ENCODE data around the gene CXCR6.
"Not testable (repeated sequence)": the region's sequence is repeated elsewhere in the genome, so short reads cannot be mapped to it uniquely, and the experiment has no call there.

CXCR6 gene

GRCh38 chr3:45992133-45992729, 49.0 kb downstream of the CXCR6 start:
- no peak for DNase-seq

GRCh38 chr3:45992821-45993221, 49.6 kb downstream of the CXCR6 start:
- DNase-seq: peak; percentile 19

GRCh38 chr3:45993421-45994027, 50.3 kb downstream of the CXCR6 start:
- DNase-seq: no peak

- no peak for DNase-seq
Measured at GRCh38 chr3:45994419-45995235, 51.4 kb downstream of the CXCR6 start.

GRCh38 chr3:45995236-45996192, 52.2 kb downstream of the CXCR6 start, which contains the start of gene FYCO1:
FYCO1 (minus strand) TSS chr3:45995824; CDS start chr3:45984910, 10,914 bp downstream.
- peak; percentile 79 for DNase-seq

- not testable (repeated sequence) for DNase-seq
Measured at GRCh38 chr3:45997499-45997898, 54.2 kb downstream of the CXCR6 start.

- no peak for DNase-seq
Measured at GRCh38 chr3:45997942-45998341, 54.7 kb downstream of the CXCR6 start.
